Tibial nerve (tissue), 4 donors: ENCODE results near the gene EDDM13.

Experiments
- EP300 ChIP-seq, 2 donors: sonication (generic); formaldehyde crosslinking; IDR thresholded peaks; one replicate each; pipeline ENCODE4 v1.6.1; 2017; ENCODE audit warnings: antibody characterized with exemption in 2 of 2, mild to moderate bottlenecking in 1 of 2
- POLR2A ChIP-seq, 2 donors: fragments of 450-650 bp; IDR thresholded peaks; one replicate each; pipeline ENCODE4 v1.6.1; 2017; ENCODE audit warnings: antibody characterized with exemption in 2 of 2, mild to moderate bottlenecking in 2 of 2, moderate library complexity in 2 of 2
- TF ChIP-seq, protein P1 (sequence below), 5 experiments: fragments of 200-600 bp in 3 of 5; fragments of 450-650 bp in 2 of 5; sonication (generic) in 3 of 5; IDR thresholded peaks; one replicate each; pipeline ENCODE4 v1.5.1; 2016 to 2019; ENCODE audit warnings: antibody characterized with exemption in 5 of 5, mild to moderate bottlenecking in 3 of 5, moderate library complexity in 2 of 5

- TF ChIP-seq, protein P1, sequence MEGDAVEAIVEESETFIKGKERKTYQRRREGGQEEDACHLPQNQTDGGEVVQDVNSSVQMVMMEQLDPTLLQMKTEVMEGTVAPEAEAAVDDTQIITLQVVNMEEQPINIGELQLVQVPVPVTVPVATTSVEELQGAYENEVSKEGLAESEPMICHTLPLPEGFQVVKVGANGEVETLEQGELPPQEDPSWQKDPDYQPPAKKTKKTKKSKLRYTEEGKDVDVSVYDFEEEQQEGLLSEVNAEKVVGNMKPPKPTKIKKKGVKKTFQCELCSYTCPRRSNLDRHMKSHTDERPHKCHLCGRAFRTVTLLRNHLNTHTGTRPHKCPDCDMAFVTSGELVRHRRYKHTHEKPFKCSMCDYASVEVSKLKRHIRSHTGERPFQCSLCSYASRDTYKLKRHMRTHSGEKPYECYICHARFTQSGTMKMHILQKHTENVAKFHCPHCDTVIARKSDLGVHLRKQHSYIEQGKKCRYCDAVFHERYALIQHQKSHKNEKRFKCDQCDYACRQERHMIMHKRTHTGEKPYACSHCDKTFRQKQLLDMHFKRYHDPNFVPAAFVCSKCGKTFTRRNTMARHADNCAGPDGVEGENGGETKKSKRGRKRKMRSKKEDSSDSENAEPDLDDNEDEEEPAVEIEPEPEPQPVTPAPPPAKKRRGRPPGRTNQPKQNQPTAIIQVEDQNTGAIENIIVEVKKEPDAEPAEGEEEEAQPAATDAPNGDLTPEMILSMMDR (IDR thresholded peaks at IDR 0.05): no peak
- TF ChIP-seq POLR2A (IDR thresholded peaks at IDR 0.05) (no peak), EP300 (IDR thresholded peaks at IDR 0.05) (no peak)
These were observed 39.8 kb downstream of the EDDM13 start for GRCh38 chr19:56312342-56312741.
